ENCODE data around the gene DLG3. TPM values are rescaled to one million over a fixed set of nuclear protein-coding genes. Genes with fewer than 3 reads are reported as not detected.

Gene DLG3
- total RNA-seq, 4 donors from 2014 or later, result 21.7 to 27.0 (median 22.5) TPM

DNA sequence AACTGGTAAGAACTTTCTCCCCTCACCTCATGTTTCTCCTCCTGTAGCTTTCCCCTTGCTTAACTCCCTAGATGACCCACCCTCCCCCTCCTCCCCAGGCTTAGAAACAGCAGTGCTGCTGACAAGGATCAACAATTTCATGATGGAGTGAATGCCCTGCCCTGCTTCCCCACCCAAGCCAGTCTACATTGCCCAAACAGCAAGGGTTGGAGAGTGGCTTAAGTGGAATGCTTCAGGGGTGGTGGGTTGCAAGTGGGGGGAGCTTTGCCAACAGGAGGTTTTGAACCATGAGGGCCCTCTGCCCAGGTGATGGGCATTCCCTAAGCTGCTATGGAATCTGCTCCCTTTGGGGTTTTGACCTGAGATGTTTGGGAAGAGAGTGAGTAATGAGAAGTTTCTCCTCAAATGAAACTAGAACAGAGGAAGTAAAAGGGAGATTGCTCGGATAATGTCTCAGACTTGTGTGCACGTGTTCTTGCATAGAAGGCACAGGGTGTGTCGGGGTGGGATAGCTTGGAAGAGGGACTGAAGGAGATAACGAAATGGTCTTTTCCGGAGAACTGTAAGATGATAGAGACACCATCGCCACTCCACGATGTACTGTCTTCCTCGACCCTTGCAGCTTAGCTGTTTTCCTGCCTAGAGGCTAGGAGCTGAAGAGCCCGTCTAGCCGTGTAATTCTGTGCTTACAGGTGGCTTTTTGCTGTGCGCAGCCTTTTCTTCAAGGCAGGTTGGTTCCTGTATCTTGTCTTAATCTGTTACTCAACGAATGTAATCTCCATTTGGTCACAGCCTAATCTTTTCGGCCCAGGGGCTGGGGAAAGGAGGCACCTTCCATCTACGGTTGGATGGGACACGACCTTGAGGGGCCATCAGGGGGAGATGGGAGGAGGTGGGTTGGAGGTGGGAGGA, 11.4 kb upstream of the DLG3 start:
- intact Hi-C loops (cut with DNase I), result loop anchor here (10.0 kb wide), 2 partner anchors 138 to 298 kb away; partner anchors contain the start of genes IGBP1 and KIF4A
- Histone ChIP-seq H3K9me3 (no peaks in the 10 kb centered on the region), H3K4me3 (peak overlapping the region; percentile 61 to 72 (median 66)), H3K4me1 (peaks cover 0 to 15% (median 12%) of the 10 kb centered on the region in 4 donors), H3K27me3 (no peaks in the 10 kb centered on the region), H3K27ac (replicated peaks in 1 of 4) (peak overlapping the region; percentile 64 to 85 (median 78)), H3K36me3 (no peaks in the 10 kb centered on the region)
- DNase-seq (ENCODE audit: extremely low spot score), result no peak
- TF ChIP-seq EP300 (IDR thresholded peaks at IDR 0.05), result no peak
- no peak for TF ChIP-seq POLR2A (IDR thresholded peaks at IDR 0.05; ENCODE audit: low read depth)
- TF ChIP-seq, protein P1, sequence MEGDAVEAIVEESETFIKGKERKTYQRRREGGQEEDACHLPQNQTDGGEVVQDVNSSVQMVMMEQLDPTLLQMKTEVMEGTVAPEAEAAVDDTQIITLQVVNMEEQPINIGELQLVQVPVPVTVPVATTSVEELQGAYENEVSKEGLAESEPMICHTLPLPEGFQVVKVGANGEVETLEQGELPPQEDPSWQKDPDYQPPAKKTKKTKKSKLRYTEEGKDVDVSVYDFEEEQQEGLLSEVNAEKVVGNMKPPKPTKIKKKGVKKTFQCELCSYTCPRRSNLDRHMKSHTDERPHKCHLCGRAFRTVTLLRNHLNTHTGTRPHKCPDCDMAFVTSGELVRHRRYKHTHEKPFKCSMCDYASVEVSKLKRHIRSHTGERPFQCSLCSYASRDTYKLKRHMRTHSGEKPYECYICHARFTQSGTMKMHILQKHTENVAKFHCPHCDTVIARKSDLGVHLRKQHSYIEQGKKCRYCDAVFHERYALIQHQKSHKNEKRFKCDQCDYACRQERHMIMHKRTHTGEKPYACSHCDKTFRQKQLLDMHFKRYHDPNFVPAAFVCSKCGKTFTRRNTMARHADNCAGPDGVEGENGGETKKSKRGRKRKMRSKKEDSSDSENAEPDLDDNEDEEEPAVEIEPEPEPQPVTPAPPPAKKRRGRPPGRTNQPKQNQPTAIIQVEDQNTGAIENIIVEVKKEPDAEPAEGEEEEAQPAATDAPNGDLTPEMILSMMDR (IDR thresholded peaks at IDR 0.05), result no peak
- no peak for TF ChIP-seq POLR2AphosphoS5 (IDR thresholded peaks at IDR 0.05)
- WGBS, result 51% methylated on average over 15 of the region's 15 CpGs

DNA sequence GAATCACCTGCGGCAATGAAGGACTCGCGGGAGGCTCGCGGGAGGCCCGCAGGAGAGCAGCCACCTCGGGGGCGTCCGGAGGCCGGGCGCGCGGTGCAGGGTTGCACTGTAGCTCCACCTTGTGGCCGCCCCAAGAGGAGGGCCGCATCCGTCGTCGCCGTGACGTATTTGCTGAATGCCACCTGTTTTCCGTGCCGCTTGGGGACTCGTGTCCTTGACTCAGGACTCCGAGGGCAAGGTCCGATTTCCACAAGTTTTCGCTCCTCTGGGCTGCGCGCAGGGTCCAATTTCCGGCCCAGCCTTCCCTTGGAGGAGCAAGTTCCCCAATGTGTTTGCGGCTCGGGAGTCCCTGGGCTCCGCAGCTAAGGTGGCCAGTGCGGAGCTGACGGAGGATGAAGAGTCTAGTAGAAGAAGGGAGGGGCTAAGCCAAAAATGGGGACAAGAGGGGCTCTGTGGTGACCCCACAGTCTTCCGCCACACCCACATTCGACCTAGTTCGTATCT, 10.7 kb upstream of the DLG3 start:
- peak; percentile 92 for DNase-seq (ENCODE audit: extremely low spot score)
- 25% methylated on average over 32 of the region's 37 CpGs for WGBS

DNA sequence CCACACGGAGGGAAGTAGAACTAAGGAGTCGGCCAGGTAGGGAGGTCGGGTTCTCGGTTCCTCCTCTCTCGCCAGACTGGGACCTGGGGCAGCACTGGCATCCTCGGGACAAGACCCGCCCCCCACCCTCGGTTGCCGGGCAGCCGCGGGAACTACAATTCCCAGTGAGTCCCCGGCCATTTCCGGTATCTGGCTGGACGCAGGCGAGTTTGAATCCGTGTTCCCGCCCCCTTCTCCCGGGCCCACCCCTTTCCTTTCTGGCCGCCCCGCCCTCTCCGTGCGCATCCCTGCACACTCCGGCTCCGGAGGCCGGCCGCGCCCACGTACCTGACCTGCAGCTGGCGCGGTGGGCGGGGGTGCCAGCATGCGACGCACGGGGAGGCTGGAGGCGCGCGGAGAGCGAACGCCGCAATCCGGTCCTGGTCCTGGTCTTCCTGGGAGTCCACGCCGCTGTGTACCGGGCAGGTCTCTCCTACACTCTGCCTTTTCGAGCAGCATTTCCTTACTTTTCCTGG, 10.2 kb upstream of the DLG3 start:
- H3K36me3 ChIP-seq, result no peaks in the 10 kb centered on the region
- peak overlapping the region; percentile 64 to 85 (median 78) for H3K27ac ChIP-seq (replicated peaks in 1 of 4)
- WGBS, result 40% methylated on average over 13 of the region's 45 CpGs
- TF ChIP-seq, protein P1 (IDR thresholded peaks at IDR 0.05), result no peak
- peak; percentile 38 to 77 for TF ChIP-seq POLR2AphosphoS5 (IDR thresholded peaks at IDR 0.05)
- H3K9me3 ChIP-seq, result no peaks in the 10 kb centered on the region
- H3K4me1 ChIP-seq, result peaks cover 0 to 15% (median 12%) of the 10 kb centered on the region in 4 donors
- H3K27me3 ChIP-seq, result no peaks in the 10 kb centered on the region
- intact Hi-C loops (cut with DNase I), result loop anchor here (10.0 kb wide), 2 partner anchors 140 to 300 kb away; partner anchors contain the start of genes IGBP1 and KIF4A
- peak overlapping the region; percentile 61 to 72 (median 66) for H3K4me3 ChIP-seq
- DNase-seq (ENCODE audit: extremely low spot score), result peak; percentile 93

More for the DNA sequence above, 10.7 kb upstream of the DLG3 start:
- Histone ChIP-seq H3K27me3 (no peaks in the 10 kb centered on the region), H3K27ac (replicated peaks in 1 of 4) (peak overlapping the region; percentile 64 to 85 (median 78)), H3K4me1 (peaks cover 0 to 15% (median 12%) of the 10 kb centered on the region in 4 donors), H3K9me3 (no peaks in the 10 kb centered on the region), H3K4me3 (peak overlapping the region; percentile 61 to 72 (median 66)), H3K36me3 (no peaks in the 10 kb centered on the region)
- TF ChIP-seq POLR2AphosphoS5 (IDR thresholded peaks at IDR 0.05), result peak in 1 of 2 donors; percentile 47
- TF ChIP-seq, protein P1 (IDR thresholded peaks at IDR 0.05), result peak; percentile 59 to 76 (median 59)
- no peak for TF ChIP-seq EP300 (IDR thresholded peaks at IDR 0.05)
- intact Hi-C loops (cut with DNase I), result loop anchor here (10.0 kb wide), 2 partner anchors 139 to 299 kb away; partner anchors contain the start of genes IGBP1 and KIF4A

DNA sequence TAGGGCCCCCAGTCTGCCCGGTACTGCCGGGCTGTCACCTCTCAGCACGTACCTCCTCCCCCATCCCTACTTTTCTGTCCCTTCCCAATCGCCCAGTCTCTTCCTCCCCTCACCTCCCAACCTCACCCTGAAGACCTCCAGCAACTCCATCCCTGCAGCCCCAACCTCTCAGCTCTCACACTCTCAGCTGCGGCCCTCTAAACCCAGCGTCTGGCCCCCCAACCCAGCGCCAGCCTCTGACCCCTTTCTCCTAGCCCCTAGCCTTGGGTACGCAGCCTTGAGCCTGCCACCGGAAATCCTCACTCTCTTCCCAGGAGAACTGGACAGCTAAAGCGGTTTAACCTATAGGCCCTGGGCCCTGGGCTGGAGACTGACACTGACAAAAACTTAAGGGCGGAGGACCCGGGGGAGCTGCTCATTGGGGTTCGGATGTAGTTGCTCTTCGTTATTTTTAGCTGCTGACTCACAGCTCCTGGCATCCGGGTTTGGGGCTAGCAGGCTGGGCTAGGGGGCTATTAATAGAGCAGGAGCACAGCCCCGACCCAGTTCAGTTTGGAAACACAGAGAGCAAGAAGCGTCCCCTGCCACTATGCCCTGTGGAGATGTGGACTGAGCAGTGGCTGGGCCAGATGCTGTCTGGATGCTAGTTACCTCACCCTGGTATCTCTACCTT, 9.6 kb upstream of the DLG3 start:
- Histone ChIP-seq H3K4me1 (peaks cover 0 to 15% (median 12%) of the 10 kb centered on the region in 4 donors), H3K27ac (replicated peaks in 1 of 4) (peak overlapping the region; percentile 64 to 85 (median 78)), H3K4me3 (peak overlapping the region; percentile 61 to 72 (median 66)), H3K9me3 (no peaks in the 10 kb centered on the region), H3K27me3 (no peaks in the 10 kb centered on the region), H3K36me3 (no peaks in the 10 kb centered on the region)
- TF ChIP-seq POLR2A (IDR thresholded peaks at IDR 0.05; ENCODE audit: low read depth) (no peak), POLR2AphosphoS5 (IDR thresholded peaks at IDR 0.05) (no peak), EP300 (IDR thresholded peaks at IDR 0.05) (no peak)
- TF ChIP-seq, protein P1 (IDR thresholded peaks at IDR 0.05), result no peak
- 40% methylated on average over 13 of the region's 17 CpGs for WGBS
- no peak for DNase-seq (ENCODE audit: extremely low spot score)
- intact Hi-C loops (cut with DNase I), result loop anchor here (10.0 kb wide), 2 partner anchors 140 to 300 kb away; partner anchors contain the start of genes IGBP1 and KIF4A

All from esophagus muscularis mucosa (tissue), 4 donors.